ENCODE measurements around the gene PIGP.
A peak's percentile ranks its signal among the peaks of the same experiment; 100 is the strongest.

Gene PIGP

GRCh38 chr21:37079211-37079824 lies 6.4 kb upstream of the PIGP start:
- peaks cover 39% of the 10 kb centered on the region for H3K4me1 ChIP-seq (ENCODE audit: control insufficient read depth, low read length)
- peak overlapping the region; percentile 2; the same call in 1 of the 2 replicates for H3K4me2 ChIP-seq (ENCODE audit: low read length)
- no peaks in the 10 kb centered on the region for H3K27me3 ChIP-seq (ENCODE audit: control insufficient read depth, low read length)
- no peaks in the 10 kb centered on the region for H3K9me2 ChIP-seq (replicated peaks; ENCODE audit: control insufficient read depth, low read length)
- H3F3A ChIP-seq (ENCODE audit: control insufficient read depth, insufficient read depth), result peaks cover 11% of the 10 kb centered on the region; the same call in 1 of the 2 replicates
- H3K27ac ChIP-seq (ENCODE audit: low read depth, low read length), result no peak overlapping the region
- H3K36me3 ChIP-seq (ENCODE audit: control insufficient read depth, low read length), result no peaks in the 10 kb centered on the region
- no peaks in the 10 kb centered on the region for H3K9me3 ChIP-seq (ENCODE audit: control insufficient read depth, insufficient read depth, low read length)
- TF ChIP-seq CTCF (IDR thresholded peaks at IDR 0.05; ENCODE audit: low read depth, low read length, poor library complexity, severe bottlenecking) (peak; percentile 42), EZH2phosphoT487 (IDR thresholded peaks at IDR 0.05; ENCODE audit: borderline replicate concordance, low read length) (no peak)
- H3K79me2 ChIP-seq (ENCODE audit: control insufficient read depth, low read length), result peaks cover 99% of the 10 kb centered on the region
- peaks cover 4% of the 10 kb centered on the region; the same call in 1 of the 2 replicates for H4K20me1 ChIP-seq (ENCODE audit: control insufficient read depth, insufficient read depth, low read depth, low read length)
- no peak overlapping the region for H3K4me3 ChIP-seq (ENCODE audit: low read length)

- no peaks in the 10 kb centered on the region for H3K9me3 ChIP-seq (ENCODE audit: control insufficient read depth, insufficient read depth, low read length)
- peaks cover 94% of the 10 kb centered on the region for H3K79me2 ChIP-seq (ENCODE audit: control insufficient read depth, low read length)
- no peaks in the 10 kb centered on the region for H3K9me2 ChIP-seq (replicated peaks; ENCODE audit: control insufficient read depth, low read length)
- peaks cover 4% of the 10 kb centered on the region; the same call in 1 of the 2 replicates for H4K20me1 ChIP-seq (ENCODE audit: control insufficient read depth, insufficient read depth, low read depth, low read length)
- TF ChIP-seq EZH2phosphoT487 (IDR thresholded peaks at IDR 0.05; ENCODE audit: borderline replicate concordance, low read length) (no peak), CTCF (IDR thresholded peaks at IDR 0.05; ENCODE audit: low read depth, low read length, poor library complexity, severe bottlenecking) (no peak)
- no peak overlapping the region for H3K4me3 ChIP-seq (ENCODE audit: low read length)
- peaks cover 8% of the 10 kb centered on the region for H3K36me3 ChIP-seq (ENCODE audit: control insufficient read depth, low read length)
- no peak overlapping the region for H3K27ac ChIP-seq (ENCODE audit: low read depth, low read length)
- H3K27me3 ChIP-seq (ENCODE audit: control insufficient read depth, low read length), result no peaks in the 10 kb centered on the region
- peak overlapping the region; percentile 9; the same call in 1 of the 2 replicates for H3K4me2 ChIP-seq (ENCODE audit: low read length)
- peaks cover 11% of the 10 kb centered on the region; the same call in 1 of the 2 replicates for H3F3A ChIP-seq (ENCODE audit: control insufficient read depth, insufficient read depth)
- H3K4me1 ChIP-seq (ENCODE audit: control insufficient read depth, low read length), result peaks cover 38% of the 10 kb centered on the region
Observed at GRCh38 chr21:37077403-37077802, 4.5 kb upstream of the PIGP start.

- H3K27me3 ChIP-seq (ENCODE audit: control insufficient read depth, low read length), result no peaks in the 10 kb centered on the region
- H3K9me2 ChIP-seq (replicated peaks; ENCODE audit: control insufficient read depth, low read length), result no peaks in the 10 kb centered on the region
- H3F3A ChIP-seq (ENCODE audit: control insufficient read depth, insufficient read depth), result peaks cover 11% of the 10 kb centered on the region; the same call in 1 of the 2 replicates
- no peak overlapping the region for H3K27ac ChIP-seq (ENCODE audit: low read depth, low read length)
- no peak overlapping the region for H3K4me2 ChIP-seq (ENCODE audit: low read length)
- TF ChIP-seq CTCF (IDR thresholded peaks at IDR 0.05; ENCODE audit: low read depth, low read length, poor library complexity, severe bottlenecking) (no peak), EZH2phosphoT487 (IDR thresholded peaks at IDR 0.05; ENCODE audit: borderline replicate concordance, low read length) (no peak)
- H3K9me3 ChIP-seq (ENCODE audit: control insufficient read depth, insufficient read depth, low read length), result no peaks in the 10 kb centered on the region
- no peaks in the 10 kb centered on the region for H4K20me1 ChIP-seq (ENCODE audit: control insufficient read depth, insufficient read depth, low read depth, low read length)
- H3K36me3 ChIP-seq (ENCODE audit: control insufficient read depth, low read length), result peaks cover 8% of the 10 kb centered on the region
- H3K4me3 ChIP-seq (ENCODE audit: low read length), result no peak overlapping the region
- peaks cover 94% of the 10 kb centered on the region for H3K79me2 ChIP-seq (ENCODE audit: control insufficient read depth, low read length)
- H3K4me1 ChIP-seq (ENCODE audit: control insufficient read depth, low read length), result peaks cover 49% of the 10 kb centered on the region
Observed at GRCh38 chr21:37076087-37076850, 3.4 kb upstream of the PIGP start.
